GM11168 (cell line): ENCODE results near the gene OR12D3.
"Not testable (repeated sequence)": the region's sequence is repeated elsewhere in the genome, so short reads cannot be mapped to it uniquely, and the experiment has no call there.

Experiments used
- in situ Hi-C: fragments of 300-500 bp; cut with MboI; formaldehyde crosslinking; loops from one replicate; pipeline ENCODE4 v1.12.0; 2022; ENCODE audit warnings: low sequenced_read_pairs; ENCODE audit not compliant: unreplicated experiment

OR12D3 gene, protein sequence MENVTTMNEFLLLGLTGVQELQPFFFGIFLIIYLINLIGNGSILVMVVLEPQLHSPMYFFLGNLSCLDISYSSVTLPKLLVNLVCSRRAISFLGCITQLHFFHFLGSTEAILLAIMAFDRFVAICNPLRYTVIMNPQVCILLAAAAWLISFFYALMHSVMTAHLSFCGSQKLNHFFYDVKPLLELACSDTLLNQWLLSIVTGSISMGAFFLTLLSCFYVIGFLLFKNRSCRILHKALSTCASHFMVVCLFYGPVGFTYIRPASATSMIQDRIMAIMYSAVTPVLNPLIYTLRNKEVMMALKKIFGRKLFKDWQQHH

DNA sequence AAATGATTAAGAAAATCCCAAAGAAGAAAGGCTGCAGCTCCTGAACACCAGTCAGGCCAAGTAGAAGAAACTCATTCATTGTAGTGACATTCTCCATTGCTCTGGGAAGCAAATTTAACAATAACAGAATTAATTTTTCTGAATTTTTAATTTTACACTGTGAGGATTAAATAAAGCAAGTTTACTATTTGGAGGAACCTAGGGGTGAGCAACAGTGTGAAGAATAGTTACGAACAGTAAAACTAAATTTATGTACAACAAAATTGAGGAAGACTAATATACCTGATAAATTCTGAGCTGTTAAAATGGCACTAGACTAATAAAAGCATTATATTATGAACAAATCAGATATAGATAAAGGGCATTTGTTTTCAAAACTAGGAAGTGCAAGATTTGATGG lies at the start of gene OR12D3:
TSS of gene OR12D3 (minus strand) at position 101 of the 400 bp plus-strand sequence. CDS start at position 97, 4 bp downstream.
- in situ Hi-C loops = no loop called here

DNA sequence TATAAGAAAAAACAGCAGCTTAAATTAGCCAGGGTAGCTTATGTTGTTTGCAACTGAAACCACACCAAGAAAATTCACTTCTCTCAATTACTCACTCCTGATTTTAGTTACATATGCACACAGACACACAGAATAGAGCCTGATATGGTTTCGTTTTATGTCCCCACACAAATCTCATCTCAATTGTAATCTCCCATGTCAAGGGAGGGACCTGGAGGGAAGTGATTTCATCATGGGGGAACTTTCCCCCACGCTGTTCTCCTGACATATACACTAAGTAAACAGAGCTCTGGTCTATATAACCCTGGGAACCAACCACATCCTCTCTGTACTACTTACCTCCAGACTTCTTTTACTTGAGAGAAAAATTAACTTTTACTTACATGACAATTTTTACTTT lies 49.5 kb upstream of the OR12D3 start:
- in situ Hi-C loops = no loop called here

DNA sequence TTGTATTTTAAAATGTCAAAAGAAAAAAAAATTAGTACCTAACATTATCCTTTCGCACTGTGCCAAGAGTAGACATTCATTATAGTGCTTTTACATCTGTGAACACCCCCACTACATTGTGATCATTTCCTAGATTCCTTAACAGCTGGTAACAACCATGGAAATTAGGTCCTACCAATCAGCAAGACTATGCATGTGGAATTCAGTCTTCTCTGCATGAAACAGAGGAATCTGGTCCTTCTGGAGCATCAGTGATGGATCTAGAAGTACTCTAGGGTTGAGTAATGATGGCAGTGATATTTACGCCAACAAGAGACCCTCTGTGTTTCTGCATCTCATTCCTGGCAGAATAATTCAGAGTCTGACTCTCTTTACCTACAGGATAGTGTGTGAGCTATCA lies 49.1 kb upstream of the OR12D3 start:
- in situ Hi-C loops = no loop called here

DNA sequence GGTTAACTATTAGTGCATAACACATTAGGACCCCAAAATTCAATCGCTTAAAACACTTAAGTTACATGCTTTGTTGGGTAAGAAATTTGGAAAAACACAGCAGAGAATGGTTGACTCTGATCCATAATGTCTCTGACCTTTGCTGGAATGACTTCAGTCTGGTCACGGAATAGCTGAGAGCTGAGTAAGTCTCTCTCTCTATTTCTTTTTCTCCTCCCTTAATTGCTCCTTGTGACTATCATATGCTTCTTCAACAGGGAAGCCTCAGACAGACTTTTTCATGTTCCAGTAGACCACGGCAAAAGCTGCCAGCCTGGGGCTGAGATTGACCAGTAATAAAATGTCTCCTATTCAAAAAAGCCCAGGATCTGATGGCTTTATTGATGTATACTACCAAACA lies 44.4 kb upstream of the OR12D3 start:
- in situ Hi-C loops = no loop called here

DNA sequence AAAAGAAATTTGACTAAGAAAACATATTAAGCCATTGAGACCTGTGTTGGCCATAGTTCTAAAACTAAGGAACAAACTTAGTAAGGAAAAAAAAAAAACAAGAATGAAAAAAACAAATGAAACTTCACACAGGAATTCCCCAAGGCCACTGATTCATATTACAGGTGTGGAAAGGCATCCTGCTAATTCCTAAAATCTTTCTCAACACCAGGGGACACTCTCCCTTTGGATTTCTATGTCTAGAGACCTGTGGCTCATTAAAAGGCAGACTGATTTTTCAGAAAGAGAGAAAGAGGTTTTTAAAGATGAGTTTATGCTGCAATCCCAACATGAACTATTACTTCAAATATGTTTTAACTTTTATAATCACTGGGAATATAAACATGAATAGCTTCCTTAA lies 39.5 kb upstream of the OR12D3 start, which contains the start of gene OR12D1:
TSS of gene OR12D1 (plus strand) at position 341 of the 400 bp plus-strand sequence.
- in situ Hi-C loops = no loop called here

DNA sequence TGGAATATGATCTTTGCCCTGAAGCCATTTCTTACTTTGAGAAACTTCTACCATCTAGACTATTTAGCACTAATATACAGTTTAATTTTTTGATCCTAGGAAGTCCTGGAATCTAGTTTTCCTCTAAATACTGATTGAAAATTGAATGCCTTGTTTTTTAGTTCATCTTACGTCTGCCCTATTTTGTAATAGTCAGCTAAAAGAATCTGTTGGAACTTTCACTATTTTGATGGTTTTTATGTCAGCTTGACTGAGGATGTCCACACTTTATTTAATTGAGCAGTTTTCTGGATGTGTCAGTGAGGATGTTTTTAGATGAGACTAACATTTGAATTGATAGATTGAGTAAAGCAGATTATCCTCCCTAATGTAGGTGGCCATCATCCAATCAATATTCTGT lies 28.7 kb upstream of the OR12D3 start:
- in situ Hi-C loops = no loop called here

DNA sequence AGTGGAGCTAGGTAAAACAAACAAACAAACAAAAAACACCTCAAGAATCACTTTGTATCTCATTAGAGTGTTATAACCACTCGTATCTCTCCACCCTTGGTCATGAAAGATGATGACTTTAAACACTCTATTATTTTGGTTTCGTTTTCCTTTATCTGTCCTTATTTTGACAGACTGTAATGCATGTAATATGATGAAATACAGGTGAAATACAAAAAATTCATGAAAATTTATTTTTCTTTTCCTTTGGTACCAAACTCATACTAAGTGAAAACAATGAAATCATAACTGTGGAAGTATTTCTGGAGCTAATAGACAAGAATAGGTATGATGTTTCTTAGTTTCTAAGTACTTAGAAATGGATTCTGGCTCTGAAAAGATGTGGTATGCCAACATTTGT lies 24.4 kb upstream of the OR12D3 start:
- in situ Hi-C loops = no loop called here

DNA sequence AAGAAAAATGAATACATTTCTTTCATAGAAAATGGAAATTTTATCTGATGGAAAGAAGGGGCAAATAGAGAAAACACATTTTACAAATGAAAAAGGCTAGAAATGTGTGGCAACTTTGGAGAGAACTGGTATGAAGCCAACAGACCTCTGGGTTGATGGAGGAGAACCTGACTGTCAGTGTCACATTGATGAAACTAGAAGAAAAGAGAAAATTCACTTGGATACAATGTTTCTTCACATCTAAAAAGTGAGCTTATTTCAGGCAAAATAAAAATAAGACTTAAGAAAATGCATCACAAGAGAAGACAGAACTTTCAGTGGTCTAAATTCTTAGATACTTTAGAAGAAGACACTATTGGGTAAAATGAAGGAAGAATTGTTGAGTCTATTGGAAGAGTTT lies 20.2 kb upstream of the OR12D3 start, which contains the start of gene OR12D2:
TSS of gene OR12D2 (plus strand) at position 301 of the 400 bp plus-strand sequence. CDS start 1,069 bp downstream, outside the sequence.
- in situ Hi-C loops = no loop called here

DNA sequence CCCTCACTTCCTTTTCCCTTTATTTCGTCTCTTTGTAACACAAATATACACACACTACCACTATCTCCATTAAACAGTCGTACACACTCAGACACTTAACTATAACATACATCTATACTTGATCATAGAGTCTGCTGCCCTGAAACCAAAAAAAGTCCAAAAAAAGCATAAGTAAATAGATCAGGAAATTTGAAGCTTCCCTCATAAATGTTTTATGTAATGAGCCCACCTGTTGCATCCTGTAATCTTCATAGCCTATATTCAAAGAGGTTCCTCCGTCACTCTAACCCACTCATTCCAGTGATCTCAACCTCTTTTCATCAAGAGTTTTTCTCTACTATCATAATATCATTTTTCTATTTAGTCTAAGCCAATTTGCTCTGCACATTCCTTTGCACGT lies 13.4 kb upstream of the OR12D3 start:
- in situ Hi-C loops = no loop called here

DNA sequence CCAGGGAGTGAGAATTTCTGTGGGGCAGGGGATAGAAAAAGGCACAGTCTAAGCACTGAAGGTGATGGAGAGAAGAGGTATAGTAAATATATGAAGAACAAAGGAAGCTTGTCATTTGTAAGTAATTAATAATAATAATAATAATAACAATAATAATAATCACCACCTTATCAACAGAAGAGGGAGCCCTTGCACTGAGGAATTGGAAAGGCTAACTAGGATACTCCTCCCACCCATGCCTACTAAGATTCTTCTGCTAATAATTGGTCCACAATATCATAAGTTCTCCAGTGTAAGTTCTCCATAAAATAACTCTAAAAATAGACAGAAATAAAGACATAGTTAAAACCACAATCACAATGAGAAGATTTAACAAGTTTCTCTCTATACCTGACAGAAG lies 912 bp upstream of the OR12D3 start:
- in situ Hi-C loops = no loop called here

DNA sequence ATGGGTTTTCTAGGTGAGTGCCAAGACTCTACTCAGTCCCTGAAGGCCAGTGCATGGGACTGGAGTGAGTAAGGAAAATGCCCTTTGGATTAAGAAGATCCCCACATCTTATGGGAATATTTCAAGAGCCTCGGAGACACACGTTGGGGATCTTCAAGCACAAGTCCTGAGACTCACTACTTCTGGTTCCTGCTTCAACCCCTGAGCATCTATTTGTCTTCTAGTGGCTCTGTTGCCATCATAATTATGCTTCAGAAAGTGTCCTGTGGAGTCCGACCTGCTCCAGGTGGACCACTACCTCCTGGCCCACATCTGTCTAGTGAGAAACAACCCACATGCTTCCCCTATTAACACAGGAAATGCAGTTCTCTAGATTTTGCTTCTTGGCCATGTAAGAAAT lies 6.3 kb downstream of the OR12D3 start, which contains the start of gene OR5V1:
TSS of gene OR5V1 (minus strand) at position 101 of the 400 bp plus-strand sequence. CDS start 12,670 bp downstream, outside the sequence.
- in situ Hi-C loops = no loop called here

DNA sequence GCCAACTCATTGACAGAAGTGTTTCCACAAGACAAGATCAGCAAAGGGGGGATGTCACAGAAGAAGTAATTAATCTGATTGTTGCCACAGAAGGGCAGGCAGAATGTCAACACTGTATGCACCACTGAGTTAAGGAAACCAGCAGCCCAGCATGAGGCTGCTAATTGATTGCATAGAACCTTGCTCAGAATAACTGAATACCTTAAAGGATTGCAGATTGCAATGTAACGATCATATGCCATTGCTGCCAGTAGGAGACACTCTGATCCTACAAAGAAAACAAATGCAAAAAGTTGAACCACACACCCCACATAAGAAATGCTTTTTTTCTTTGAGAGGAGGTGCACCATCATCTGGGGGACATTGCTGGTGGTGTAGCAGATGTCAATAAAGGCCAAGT lies 19.5 kb downstream of the OR12D3 start:
- in situ Hi-C loops = no loop called here

DNA sequence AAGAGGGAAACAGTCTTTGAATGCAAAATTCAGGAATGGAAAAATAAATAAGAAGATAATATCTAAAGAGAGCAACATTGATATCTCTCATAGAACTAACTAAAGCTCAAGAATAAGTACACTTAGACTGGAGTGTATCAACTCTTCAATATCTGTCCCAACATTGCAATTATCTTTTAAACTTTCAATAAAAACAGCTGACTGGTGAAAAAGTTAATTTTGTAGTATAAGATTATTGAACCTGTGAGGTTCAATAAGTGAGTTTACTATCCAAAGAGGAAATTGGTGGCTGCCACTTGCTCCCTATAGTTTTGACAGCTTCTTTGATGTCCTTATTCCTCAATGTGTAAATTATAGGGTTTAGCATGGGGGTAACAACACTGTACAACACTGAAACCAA lies 20.1 kb downstream of the OR12D3 start:
- in situ Hi-C loops = no loop called here

DNA sequence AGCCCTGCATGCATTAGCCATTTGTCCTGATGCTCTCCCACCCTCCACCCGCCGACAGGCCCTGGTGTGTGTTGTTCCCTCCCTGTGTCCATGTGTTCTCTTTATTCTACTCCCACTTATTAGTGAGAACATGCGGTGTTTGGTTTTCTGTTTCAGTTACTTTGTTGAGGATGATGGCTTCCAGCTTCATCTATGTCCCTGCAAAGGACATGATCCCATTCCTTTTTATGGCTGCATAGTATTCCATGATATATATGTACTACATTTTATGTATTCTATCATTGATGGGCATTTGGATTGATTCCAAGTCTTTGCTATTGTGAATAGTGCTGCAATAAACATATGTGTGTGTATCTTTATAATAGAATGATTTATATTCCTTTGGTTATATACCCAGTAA lies 25.7 kb downstream of the OR12D3 start:
- in situ Hi-C loops = not testable (repeated sequence)

DNA sequence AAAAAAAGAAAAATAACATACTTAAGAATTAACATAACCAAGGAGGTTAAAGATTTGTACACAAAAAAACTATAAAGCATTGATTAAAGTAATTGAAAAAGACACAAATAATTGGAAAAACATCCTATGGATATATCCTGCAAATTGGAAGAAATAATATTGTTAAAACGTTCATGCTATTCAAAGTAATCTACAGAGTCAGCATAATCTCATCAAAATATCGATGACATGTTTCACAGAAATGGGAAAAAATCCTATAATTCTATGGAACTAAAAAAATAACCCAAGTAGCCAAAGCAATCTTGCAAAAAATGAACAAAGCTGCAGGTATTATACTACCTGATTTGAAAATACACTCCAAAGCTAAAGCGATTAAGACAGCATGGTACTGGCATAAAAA lies 29.7 kb downstream of the OR12D3 start:
- in situ Hi-C loops = no loop called here

DNA sequence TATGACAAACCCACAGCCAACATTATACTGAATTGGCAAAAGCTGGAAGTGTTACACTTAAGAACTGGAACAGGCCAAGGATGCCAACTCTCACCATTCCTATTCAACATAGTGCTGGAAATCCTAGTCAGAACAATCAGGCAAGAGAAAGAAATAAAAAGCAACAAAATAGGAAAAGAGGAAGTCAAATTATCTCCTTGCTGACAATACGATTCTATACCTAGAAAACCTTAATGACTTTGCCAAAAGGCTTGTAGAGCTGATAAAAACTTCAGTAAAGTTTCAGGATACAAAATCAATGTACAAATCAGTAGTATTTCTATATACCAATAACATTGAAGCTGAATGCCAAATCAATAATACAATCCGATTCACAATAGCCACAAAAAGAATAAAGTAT lies 38.8 kb downstream of the OR12D3 start:
- in situ Hi-C loops = no loop called here

DNA sequence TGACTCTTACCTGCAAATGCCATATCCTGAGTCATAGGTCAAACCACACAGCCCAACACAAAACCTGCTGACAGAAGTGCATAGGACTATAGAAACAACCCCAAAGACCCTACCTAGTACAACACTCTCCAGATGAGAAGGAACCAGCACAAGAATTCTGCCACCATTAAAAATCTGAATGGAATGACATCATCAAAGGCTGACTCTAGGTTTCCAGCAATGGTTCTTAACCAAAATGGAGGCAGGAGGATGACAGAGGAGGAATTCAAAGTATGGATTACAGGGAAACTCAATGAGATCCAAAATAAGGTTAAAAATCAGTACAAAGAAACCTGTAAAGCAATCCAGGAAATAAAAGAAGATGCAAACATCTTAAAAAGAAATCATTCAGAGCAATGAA lies 42.4 kb downstream of the OR12D3 start:
- in situ Hi-C loops = no loop called here

DNA sequence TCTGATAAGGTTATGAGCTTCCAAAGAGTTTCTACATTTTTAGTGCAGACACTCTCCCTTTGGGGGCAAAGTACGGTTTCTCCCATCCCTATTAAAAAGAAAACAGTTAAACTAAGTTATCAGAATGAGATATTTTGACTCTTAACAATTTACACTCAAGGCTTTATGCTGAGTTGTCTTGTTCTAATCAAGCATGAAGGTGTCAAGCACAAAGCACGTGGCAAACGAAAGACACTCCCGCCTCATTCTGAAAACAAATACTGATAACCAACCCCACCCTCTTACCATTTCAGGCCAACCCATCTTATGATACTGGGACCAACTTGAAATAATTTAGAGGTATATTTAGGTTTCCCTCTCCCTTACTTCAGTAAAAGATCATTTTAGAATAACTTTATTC lies 49.3 kb downstream of the OR12D3 start:
- in situ Hi-C loops = no loop called here
